A673 (cell line): ENCODE data around the gene SELE. TPM values are rescaled to one million over a fixed set of nuclear protein-coding genes. Genes with fewer than 3 reads are reported as not detected.

Experiments used
- Bru-seq: library from RNA; stranded (reverse); fragments of 400-500 nt; gene quantifications from one replicate; lab custom pipeline; 2021; lab: Mats Ljungman, UMichigan
- BruChase-seq, 2 experiments: library from RNA; stranded (reverse); fragments of 400-500 nt; gene quantifications; one replicate each; lab custom pipeline; 2021; lab: Mats Ljungman, UMichigan
- BruUV-seq: library from RNA; stranded (reverse); fragments of 400-500 nt; replicated peaks from 2 replicates; lab custom pipeline; 2021; lab: Mats Ljungman, UMichigan
- CTCF ChIA-PET: fragments of 300-600 bp; sonication (Branson Sonifier 250); formaldehyde crosslinking; loops from one replicate; lab custom pipeline; 2022; ENCODE audit warnings: antibody characterized with exemption; lab: Charles Lee
- POLR2A ChIA-PET: fragments of 300-600 bp; sonication (Branson Sonifier 250); formaldehyde crosslinking; loops from one replicate; lab custom pipeline; 2022; ENCODE audit warnings: antibody characterized with exemption; ENCODE audit not compliant: low non-redundant PET; lab: Charles Lee
- DNase-seq: peaks from one replicate; pipeline ENCODE4 v3.0.0-alpha.2; 2015; ENCODE audit warnings: low spot score
- H3K27ac ChIP-seq: fragments of 200-600 bp; sonication (generic); 2 replicates; pipeline ENCODE4 v1.5.1; 2016; ENCODE audit warnings: mixed run types, low read depth, mild to moderate bottlenecking, mixed read lengths, antibody characterized with exemption, low read length; ENCODE audit not compliant: poor library complexity, severe bottlenecking
- H3K27me3 ChIP-seq: fragments of 200-600 bp; sonication (generic); replicated peaks from 2 replicates; pipeline ENCODE4 v1.6.1; 2017; ENCODE audit warnings: mixed run types, low read depth, mild to moderate bottlenecking, mixed read lengths, antibody characterized with exemption, low read length; ENCODE audit not compliant: insufficient read depth, poor library complexity
- H3K36me3 ChIP-seq: fragments of 200-600 bp; sonication (generic); 2 replicates; pipeline ENCODE4 v1.6.1; 2016; ENCODE audit warnings: mixed run types, mild to moderate bottlenecking, mixed read lengths, antibody characterized with exemption, low read length; ENCODE audit not compliant: insufficient read depth, poor library complexity, severe bottlenecking
- H3K4me1 ChIP-seq: fragments of 200-600 bp; sonication (generic); 2 replicates; pipeline ENCODE4 v1.6.1; 2017; ENCODE audit warnings: mixed run types, mild to moderate bottlenecking, mixed read lengths, antibody characterized with exemption, low read length; ENCODE audit not compliant: insufficient read depth, poor library complexity, severe bottlenecking
- H3K4me3 ChIP-seq: fragments of 200-600 bp; sonication (generic); 2 replicates; pipeline ENCODE4 v1.5.1; 2016; ENCODE audit warnings: low read depth, mixed run types, mild to moderate bottlenecking, mixed read lengths, low read length; ENCODE audit not compliant: poor library complexity, severe bottlenecking
- H3K9me3 ChIP-seq: fragments of 200-600 bp; sonication (generic); 2 replicates; pipeline ENCODE4 v1.6.1; 2016; ENCODE audit warnings: mixed run types, low read depth, mild to moderate bottlenecking, mixed read lengths, antibody characterized with exemption, low read length; ENCODE audit not compliant: poor library complexity, severe bottlenecking
- EZH2 ChIP-seq: fragments of 200-600 bp; sonication (generic); IDR thresholded peaks from 2 replicates; pipeline ENCODE4 v1.6.1; 2017; ENCODE audit warnings: borderline replicate concordance, low read depth, mild to moderate bottlenecking, mixed read lengths, antibody characterized with exemption, low read length; ENCODE audit not compliant: poor library complexity, severe bottlenecking
- intact Hi-C: fragments of 100-400 bp; cut with micrococcal nuclease; formaldehyde crosslinking; loops from one replicate; pipeline ENCODE4 v1.10.0; 2022; ENCODE audit not compliant: unreplicated experiment
- long read RNA-seq: library from polyadenylated mRNA; stranded (forward); transcript quantifications from one replicate; pipeline ENCODE4 v2.0.0, GENCODE V29; 2022
- total RNA-seq: library from RNA; stranded (reverse); gene quantifications from 2 replicates; pipeline ENCODE4 v1.2.3, GENCODE V29; 2021
- TF ChIP-seq, protein P1 (sequence below): fragments of 300-800, 200-600 bp; sonication (generic); conservative IDR thresholded peaks from 2 replicates; pipeline ENCODE4 v1.5.1; 2017; ENCODE audit warnings: low read depth, mild to moderate bottlenecking, antibody characterized with exemption, low read length, moderate library complexity, mixed read lengths

The SELE gene, protein sequence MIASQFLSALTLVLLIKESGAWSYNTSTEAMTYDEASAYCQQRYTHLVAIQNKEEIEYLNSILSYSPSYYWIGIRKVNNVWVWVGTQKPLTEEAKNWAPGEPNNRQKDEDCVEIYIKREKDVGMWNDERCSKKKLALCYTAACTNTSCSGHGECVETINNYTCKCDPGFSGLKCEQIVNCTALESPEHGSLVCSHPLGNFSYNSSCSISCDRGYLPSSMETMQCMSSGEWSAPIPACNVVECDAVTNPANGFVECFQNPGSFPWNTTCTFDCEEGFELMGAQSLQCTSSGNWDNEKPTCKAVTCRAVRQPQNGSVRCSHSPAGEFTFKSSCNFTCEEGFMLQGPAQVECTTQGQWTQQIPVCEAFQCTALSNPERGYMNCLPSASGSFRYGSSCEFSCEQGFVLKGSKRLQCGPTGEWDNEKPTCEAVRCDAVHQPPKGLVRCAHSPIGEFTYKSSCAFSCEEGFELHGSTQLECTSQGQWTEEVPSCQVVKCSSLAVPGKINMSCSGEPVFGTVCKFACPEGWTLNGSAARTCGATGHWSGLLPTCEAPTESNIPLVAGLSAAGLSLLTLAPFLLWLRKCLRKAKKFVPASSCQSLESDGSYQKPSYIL
- total RNA-seq (not detected in 2 replicates), Bru-seq, nascent RNA (not detected), BruChase-seq, experiment 1, labeled RNA remaining after a 2-hour chase (not detected), BruChase-seq, experiment 2, labeled RNA remaining after a 6-hour chase (not detected)
- long read RNA-seq = 0 reads

DNA sequence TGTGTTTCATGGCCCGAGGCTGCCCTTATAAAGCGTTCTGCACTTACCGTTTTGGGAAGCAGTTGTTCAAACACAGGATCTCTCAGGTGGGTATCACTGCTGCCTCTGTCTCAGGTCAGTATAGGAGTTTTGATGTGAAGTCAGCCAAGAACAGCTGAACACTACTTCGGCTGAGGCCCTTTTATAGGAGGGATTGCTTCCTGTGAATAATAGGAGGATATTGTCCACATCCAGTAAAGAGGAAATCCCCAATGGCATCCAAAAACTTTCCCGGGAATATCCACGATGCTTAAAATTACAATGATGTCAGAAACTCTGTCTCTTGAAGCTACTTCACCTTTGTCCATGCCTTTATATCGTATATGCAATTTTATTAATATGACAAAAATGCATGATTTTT, at the start of gene SELE:
Gene SELE, minus strand, starts transcription at position 156 of the 400 bp plus-strand sequence. CDS start 467 bp downstream, outside the sequence.
- DNase-seq = no peak
- H3K4me1 ChIP-seq = no peaks in the 10 kb centered on the region
- intact Hi-C loops = no loop called here
- H3K4me3 ChIP-seq = no peak within 1 kb of the TSS
- peaks cover 12% of the 10 kb centered on the region for H3K27me3 ChIP-seq
- no peaks in the 10 kb centered on the region for H3K36me3 ChIP-seq
- no peaks in the 10 kb centered on the region for H3K9me3 ChIP-seq
- CTCF ChIA-PET = no interaction called here
- TF ChIP-seq, protein P1, sequence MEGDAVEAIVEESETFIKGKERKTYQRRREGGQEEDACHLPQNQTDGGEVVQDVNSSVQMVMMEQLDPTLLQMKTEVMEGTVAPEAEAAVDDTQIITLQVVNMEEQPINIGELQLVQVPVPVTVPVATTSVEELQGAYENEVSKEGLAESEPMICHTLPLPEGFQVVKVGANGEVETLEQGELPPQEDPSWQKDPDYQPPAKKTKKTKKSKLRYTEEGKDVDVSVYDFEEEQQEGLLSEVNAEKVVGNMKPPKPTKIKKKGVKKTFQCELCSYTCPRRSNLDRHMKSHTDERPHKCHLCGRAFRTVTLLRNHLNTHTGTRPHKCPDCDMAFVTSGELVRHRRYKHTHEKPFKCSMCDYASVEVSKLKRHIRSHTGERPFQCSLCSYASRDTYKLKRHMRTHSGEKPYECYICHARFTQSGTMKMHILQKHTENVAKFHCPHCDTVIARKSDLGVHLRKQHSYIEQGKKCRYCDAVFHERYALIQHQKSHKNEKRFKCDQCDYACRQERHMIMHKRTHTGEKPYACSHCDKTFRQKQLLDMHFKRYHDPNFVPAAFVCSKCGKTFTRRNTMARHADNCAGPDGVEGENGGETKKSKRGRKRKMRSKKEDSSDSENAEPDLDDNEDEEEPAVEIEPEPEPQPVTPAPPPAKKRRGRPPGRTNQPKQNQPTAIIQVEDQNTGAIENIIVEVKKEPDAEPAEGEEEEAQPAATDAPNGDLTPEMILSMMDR = no peak
- POLR2A ChIA-PET = no interaction called here
- BruUV-seq = no TSS peak
- H3K27ac ChIP-seq = no peak within 1 kb of the TSS

DNA sequence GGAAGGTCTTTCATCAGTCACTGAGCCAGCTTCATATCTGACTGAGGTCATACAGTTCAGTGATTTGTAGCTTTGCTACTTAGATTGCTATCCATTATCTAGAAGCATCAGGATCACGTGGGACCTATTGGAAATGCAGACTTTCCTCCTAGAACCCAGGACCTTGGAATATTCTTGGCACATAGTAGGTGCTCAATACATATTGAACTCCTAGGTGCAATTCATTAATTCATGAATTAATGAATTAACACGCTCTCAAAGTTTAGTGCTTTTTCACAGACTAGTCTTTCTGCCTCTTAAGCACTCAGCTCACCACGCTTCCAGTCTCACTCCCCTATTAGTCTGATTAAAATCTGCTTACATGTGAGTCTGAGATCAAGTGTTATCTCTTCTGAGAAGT, 48.7 kb upstream of the SELE start:
- Histone ChIP-seq H3K4me1 (no peaks in the 10 kb centered on the region), H3K9me3 (no peaks in the 10 kb centered on the region), H3K4me3 (no peak overlapping the region), H3K27me3 (peaks cover 20% of the 10 kb centered on the region), H3K36me3 (no peaks in the 10 kb centered on the region), H3K27ac (no peak overlapping the region)
- ChIA-PET CTCF (no interaction called here), POLR2A (no interaction called here)
- no TSS peak for BruUV-seq
- DNase-seq = no peak
- intact Hi-C loops = no loop called here
- TF ChIP-seq, protein P1 = no peak
- no peak for TF ChIP-seq EZH2

DNA sequence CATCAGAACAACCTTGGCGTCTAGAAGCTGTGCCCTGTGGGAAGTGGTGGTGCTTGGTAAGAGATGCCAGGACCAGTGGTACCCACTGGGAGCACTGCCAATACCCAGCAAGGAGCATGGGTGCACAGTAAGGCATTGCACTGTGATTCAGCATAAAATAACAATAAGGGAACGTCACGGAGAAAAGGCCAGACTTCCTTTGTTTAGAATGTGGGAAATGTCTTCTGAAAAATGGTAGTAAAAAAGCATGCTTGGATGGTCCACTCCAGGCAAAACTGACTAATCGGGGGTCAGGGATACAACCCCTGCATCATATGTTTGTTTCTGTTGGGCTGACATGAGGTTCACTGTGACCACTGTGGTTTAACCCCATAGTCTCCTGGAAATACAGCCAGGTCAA, 46.1 kb upstream of the SELE start:
- H3K27ac ChIP-seq = no peak overlapping the region
- ChIA-PET CTCF (no interaction called here), POLR2A (no interaction called here)
- intact Hi-C loops = no loop called here
- no peak for TF ChIP-seq EZH2
- TF ChIP-seq, protein P1 = no peak
- no peaks in the 10 kb centered on the region for H3K9me3 ChIP-seq
- DNase-seq = no peak
- BruUV-seq = no TSS peak
- H3K4me3 ChIP-seq = no peak overlapping the region
- H3K27me3 ChIP-seq = peaks cover 14% of the 10 kb centered on the region
- H3K4me1 ChIP-seq = no peaks in the 10 kb centered on the region
- no peaks in the 10 kb centered on the region for H3K36me3 ChIP-seq
